Activated CD8-positive, alpha-beta memory T cell treated with anti-CD3 and anti-CD28 coated beads, Interleukin-2, amount 50 U/mL, for 48 hours (primary cell): ENCODE measurements around the gene ENTPD8.

Experiments used
- DNase-seq: peaks from one replicate; pipeline ENCODE4 v3.0.0-alpha.2; 2020

The ENTPD8 gene, protein sequence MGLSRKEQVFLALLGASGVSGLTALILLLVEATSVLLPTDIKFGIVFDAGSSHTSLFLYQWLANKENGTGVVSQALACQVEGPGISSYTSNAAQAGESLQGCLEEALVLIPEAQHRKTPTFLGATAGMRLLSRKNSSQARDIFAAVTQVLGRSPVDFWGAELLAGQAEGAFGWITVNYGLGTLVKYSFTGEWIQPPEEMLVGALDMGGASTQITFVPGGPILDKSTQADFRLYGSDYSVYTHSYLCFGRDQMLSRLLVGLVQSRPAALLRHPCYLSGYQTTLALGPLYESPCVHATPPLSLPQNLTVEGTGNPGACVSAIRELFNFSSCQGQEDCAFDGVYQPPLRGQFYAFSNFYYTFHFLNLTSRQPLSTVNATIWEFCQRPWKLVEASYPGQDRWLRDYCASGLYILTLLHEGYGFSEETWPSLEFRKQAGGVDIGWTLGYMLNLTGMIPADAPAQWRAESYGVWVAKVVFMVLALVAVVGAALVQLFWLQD

DNA sequence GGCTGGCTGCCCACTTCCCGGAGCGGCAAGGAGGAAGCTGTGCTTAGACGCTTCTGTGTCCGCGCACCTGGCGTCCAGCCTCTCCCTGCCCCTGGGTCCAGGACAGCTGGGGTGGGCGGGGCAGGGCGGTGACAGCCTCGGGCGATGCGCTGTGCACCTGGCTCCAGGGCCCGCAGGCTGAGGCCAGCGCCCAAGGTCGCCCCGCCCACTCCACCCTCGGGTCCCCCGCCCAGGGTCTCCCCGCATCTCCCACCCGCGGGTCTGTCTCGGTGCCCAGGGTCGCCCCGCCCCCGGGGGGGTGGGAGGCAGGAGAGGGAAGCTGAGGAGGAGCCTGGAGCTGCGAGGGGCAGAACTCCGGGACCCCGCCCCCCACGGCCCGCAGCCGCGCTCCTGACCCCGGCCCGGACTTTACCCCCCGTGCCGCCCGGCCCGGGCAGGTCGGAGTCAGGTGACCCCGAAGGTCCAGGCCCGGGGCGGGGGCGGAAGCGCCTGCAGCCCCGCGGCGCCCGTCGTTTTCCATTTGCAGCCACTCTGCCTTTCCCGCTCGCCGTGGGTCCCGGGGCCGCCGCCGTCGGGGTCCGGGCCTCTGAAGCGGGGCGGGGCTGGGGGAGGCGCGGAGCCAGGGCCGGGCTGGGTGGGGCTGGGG is at the start of gene ENTPD8:
TSS of gene ENTPD8 (minus strand) at position 69 of the 646 bp plus-strand sequence. CDS start 3,072 bp downstream, outside the sequence.
- DNase-seq, result no peak

DNA sequence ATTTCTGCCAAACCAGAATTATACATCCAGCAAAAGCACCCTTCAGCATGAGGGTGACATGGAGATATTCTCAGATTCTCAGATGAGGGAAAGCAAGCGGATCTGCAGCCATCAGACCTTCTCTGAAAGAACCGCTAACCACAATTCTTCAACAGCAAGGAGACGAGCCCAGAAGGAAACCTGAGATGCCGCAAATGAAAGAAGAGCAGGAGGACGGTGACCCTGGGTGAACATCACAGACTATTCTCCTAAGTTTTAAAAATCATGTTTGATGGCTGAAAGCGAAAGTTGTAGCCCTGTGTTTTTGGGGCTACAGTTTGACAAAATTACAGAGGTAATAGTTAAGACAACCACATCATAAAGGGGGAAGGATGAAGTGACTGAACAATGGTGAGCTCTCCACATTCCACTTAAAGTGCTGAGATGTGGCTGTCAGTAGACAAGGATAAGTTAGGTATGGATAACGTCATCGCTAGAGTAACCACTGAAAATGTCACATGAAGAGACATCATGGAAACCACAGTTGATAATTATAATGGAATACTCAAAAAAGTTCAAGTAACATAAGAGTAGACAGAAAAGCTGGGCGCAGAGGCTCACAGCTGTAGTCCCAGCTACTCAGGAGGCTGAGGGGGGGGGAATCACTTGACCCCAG is 49.5 kb upstream of the ENTPD8 start:
- DNase-seq, result no peak

DNA sequence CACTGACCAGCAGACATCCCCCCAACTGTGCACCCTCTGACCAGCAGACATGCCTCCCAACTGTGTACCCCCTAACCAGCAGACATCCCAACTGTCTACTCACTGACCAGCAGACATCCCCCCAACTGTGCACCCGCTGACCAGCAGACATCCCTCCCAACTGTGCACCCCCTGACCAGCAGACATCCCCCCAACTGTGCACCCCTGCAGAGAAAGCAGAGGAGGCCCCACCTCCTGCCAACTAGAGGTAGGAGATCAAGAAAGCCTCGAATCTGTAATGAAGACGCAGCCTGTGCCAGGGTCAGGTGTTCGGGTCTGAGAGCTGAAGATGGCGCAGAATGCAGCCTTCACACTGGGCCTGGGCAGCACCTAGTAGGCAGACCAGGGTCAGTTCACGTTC is 47.7 kb upstream of the ENTPD8 start:
- no peak for DNase-seq

DNA sequence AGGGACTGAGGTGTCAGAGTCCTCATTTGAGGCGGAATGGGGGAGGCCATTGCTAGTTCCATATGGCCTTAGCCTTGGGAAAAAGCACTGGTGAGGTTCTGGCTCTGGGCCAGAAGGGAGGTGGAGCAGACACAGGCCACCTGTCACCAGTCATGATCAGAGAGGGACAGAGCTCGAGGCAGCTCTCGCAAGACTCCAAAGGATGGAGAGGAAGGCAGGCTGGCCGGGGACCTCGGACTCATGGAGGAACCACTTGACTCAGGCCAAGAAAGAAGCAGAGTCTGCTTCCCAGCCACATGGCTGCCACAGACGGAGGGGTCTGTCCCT is 47.1 kb upstream of the ENTPD8 start:
- no peak for DNase-seq

DNA sequence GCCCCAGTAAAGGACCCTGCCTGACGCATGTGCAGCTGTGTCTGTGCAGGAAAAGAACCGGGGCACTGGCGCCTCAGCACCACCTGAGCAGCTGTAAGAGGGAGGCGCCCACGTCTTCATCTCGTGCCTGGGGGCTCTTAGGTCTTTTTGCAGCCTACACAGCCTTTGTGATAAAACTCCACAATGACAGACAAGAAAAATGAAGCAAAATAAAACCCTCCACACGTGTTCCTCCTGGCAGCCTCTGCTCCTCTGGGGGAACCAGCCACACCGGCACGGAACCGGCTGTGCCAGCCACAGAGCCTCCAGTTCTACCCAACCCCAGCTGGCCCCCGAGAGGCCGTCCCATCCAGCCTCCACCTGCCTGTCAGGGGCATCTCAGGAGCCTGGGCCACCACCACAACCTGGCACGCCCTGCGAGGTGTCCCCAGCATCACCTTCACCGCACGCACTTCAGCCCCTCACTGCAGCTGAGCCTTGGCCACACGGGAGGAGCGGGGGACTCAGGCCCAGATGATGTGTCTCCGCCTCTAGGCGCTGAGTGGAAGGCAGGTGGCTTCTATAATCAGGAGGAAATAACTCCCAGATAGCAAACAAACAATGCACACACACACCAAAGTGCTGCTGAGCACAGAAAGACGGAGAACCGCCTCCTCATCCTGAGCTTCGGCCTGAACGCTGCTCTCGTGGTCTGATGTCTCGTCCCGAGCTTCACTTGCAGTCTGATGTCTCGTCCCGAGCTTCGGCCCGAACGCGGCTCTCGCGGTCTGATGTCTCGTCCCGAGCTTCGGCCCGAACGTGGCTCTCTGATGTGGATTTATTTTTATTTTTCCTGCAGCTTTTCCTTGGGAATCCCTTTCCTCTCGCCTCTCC is 46.5 kb upstream of the ENTPD8 start:
- DNase-seq, result no peak

DNA sequence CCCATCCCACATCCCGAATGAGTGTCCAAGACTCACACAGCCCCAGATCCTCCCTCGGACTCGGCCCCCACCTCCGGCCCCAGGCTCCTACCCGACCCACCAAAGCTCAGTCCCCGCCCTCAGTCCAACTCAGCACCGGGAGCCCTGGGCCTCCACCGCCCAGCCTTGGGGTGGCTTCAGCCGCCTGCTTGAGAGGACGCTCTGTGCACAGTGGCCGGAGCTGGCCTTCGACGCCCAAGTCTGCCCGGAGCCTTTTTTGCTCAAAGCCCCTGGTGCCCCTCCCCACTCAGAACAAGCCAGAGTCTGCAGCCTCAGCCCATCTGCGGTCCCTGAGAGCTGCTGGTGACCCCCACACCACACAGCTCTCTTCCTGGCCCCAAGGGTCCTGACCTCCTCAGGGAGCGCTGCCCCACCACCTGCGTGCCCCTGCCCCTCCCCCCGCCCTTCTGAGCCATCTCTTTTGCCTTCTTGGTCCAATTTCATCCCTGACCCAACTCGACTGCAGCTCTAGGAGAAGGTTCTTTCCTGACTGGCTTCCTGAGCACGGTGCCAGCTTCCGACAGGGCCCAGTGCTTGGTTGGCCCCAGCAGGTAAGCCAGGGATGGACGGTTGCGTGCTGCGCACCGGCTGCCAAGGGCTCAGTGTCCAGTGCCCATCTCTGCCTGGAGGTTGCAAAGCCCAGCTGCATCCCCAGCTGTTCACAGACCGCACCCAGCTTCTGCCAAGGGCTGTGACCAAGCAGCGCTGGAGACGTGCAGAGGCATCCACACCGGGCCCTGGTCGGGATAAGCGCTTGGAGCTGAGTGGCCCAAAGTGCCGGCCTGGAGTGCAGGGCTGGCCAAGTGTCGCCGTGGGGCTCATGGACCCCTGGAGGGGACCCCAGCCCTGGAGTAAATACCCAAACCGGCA is 45.6 kb upstream of the ENTPD8 start:
- no peak for DNase-seq

DNA sequence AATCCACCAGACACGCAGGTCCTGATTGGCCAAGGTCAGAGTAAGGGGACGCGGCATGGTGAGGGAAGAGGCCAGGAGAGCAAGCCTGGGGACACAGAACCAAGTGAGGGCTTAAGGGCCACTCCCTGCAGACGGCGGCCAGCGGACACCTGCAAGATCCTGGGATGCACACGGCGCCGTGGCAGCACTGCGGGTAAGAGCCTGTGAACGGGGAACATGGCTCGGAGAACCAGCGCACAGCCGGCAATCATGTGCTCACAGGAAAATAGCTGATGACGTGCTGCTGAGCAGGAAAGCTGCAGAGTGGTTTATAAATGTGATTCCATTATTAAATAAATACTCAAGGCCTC is 45.0 kb upstream of the ENTPD8 start:
- DNase-seq, result no peak

DNA sequence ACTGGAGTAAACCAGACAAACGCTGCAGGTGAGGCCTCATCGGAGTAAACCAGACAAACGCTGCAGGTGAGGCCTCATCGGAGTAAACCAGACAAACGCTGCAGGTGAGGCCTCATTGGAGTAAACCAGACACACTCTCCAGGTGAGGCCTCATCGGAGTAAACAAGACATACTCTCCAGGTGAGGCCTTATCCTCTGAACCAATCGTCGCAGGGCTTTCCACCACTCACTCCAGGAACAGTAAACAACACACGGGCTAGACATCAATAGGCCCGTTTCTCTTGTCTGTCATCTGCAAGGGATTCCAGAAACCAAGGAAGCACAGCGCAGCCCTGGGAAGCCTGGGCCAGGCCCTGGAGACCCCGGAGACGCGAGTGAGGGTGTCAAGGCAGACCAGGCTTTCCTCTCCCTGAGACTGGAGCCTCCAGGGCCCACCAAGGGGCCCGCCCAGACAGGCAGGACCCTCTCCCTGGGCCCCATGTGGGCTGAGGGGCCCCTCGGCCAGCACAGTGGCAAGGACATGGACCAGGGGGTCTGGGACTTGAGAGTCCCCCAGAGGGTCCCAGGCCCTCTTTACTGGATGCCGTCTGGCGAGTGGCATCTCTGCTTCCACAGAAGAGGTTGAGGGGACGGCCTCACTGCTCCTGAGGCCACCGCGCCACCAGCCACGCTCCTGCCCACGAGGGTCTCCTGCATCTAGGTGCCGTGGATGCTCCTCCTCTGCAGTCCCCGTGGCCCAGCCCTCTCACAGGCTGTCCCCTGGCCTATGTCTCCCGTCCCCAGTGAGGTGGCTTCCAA is 44.4 kb upstream of the ENTPD8 start:
- no peak for DNase-seq

DNA sequence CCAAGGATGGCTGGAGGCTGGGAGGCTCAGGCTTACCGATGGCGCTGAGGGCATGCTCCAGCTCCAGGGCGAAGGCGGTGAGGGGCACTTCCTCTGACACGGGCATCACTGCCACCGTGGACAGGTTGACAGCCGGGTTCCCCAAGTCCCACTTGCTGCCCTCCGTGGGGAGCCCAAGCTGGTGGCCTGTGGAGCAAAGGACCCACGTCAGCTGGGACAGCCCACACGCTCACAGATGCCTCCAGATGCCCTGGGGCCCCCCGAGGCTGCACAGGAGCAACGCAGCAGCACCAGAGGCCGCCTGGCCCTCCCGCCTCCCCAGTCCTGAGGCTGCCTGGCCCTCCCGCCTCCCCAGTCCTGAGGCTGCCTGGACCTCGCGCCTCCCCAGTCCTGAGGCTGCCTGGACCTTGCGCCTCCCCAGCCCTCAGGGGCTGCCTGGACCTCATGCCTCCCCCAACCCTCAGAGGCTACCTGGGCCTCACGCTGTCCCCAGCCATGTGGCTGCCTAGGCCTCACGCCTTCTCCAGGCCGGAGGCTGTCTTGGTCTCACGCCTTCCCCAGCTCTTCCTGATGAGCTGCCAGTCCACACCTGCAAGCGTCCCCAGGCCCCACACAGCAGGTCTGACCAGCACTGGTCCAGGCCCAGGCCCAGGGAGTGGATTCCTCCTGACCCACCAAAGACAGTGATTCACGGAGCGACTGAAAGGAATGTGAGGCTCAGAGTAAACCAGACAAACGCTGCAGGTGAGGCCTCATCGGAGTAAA is 43.6 kb upstream of the ENTPD8 start:
- no peak for DNase-seq

DNA sequence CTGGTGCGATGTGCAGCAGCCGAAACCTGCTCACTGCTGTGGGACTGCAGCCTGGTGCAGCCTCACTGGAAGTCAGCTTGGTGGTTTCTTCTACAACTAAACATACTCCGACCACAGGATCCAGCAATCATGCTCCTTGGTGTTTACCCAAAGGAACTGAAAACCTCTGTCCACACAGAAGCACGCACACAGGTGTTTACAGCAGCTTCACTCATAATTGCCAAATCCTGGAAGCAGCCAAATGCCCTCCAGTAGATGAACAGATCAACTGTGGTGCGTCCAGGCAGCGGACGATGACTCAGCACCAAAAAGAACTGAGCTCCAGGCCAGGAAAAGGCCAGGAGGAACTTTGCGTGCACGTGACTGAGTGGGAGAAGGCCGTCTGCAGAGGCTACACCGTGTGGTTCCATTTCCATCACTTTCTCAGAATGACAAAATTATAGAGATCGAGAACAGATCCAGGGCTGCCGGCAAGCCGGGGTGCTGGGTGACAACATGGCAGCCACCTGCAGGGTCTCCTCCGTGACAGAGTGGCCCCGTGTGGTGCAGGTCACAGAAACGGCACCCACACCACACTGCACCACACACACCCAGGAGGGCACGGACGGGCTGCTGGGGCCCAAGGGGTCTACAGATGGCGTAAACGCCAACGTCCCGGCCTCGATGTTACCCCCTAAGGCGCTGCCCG is 41.1 kb upstream of the ENTPD8 start:
- DNase-seq, result no peak

DNA sequence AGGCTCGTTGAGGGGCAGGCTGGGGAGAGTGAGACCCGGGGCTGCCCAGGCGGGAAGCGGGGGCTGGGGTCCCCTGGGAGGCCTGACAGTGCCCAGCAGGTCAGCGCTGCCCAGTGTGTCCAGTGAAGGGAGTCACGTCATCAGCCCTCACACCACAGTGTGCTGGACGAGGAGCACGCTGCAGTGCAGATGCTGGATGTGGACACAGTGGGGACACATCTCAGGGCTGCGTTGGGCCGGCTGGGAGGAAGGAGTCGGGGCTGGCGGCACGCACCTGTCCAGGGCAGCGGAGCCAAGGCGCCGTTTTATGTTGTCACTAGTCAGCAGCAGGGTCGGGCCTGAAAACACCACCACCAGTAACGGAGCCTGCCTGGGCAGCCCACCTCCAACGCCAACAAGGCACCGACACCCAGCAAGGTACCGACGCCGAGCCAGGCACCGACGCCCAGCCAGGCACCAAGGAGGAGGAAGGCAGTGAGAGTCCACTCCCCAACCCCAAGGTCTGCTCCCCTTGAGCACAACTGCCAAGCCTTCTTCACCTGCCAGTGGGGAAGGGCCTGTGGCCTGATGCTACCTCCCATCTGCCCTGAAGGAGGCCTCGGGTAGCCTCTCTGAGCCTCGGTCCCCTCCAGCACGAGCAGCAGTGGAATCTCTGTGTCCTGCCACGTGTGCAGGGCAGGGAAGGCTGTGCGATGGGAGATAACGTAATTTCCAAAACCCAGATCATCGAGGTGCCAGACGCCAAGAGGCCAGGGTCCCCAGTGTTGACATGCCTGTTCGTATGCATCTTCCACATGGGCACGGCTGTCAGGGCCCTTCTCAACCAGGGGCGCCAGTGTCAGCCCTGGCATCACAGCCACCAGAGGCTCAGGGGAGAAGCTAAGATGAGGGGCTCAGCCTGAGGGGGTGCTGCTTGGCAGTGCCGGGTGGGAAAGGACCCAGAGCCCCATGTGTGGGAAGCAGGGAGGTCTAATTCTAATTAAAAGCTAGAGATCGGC is 39.8 kb upstream of the ENTPD8 start:
- DNase-seq, result no peak

DNA sequence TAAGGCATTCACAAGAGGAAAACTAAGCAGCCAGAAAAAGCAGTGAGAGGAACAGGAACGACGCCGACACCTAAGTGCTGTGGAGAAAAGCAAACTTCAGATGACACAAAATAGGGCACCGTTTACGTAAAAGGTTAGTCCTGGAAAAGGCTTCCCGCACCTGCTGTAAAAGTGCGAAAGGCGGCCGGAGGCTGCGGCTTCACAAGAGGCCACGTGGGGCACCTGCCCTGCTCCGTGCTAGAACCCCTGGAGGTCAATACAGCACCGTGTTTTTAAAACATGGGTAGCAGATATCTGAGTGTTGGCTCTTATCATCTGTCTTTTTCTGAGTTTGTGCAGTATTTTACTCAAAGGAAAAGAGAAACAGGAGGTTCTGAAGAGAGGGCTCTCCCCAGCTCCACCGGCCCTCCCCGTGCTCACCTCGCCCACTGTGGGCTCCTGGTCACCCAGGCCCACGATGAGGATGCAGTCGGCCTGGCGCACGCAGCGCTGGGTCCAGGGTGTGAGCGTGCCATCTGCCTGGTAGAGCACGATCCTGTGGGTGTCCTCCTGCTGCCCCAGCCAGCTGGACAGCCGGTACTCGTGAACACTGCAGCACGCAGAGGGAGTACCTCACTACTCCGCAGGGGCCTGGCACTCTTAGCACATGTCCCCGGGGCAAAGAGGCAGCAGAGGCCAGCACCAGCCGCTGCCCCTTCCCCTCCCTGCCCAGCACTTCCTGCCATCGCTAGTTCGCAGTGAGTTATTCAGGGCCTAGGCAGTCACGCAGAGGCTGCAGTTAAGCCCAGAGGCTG is 38.9 kb upstream of the ENTPD8 start:
- no peak for DNase-seq

DNA sequence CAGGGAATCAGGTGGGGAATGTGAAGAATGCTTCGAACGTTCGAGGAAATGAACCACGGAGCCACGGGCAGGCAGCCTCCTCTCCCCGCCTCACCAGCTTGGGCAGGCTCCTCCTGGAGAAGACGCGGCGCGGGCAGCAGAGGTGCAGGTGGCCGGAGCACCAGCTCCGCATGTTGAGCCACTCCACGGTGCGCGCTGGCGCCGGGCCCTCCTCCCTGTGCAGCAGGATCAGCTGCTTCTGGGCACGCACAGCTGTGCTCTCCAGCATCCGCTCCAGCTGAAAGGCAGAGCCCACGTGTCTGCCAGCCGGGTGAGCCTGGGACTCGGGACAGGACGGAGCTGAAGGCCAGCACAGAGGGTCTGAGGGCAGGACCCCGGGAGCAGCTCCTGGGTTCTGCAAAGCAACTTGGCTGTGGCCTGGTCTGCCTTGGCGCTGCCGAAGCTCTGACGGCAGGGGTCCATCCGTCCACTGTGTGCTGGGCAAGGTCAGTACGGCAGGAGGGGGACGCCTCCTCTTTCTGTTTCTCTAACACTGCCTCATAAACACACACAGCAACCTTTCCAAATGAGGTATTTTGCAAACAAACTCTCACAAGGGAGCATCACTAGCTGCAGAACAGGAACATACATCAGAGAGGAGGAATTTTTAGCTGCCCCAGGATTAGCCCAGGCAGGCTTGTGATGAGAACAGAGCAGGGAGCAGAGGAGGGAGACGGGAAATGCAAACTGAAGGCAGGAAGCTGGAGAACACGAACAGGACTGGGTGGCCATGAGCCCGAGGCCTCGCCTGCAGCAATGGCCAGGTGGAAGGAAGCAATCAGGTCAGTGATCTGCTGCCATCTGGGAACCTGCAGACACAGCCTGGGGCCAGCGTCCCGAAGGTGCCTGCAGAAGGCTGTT is 38.1 kb upstream of the ENTPD8 start:
- DNase-seq, result no peak

DNA sequence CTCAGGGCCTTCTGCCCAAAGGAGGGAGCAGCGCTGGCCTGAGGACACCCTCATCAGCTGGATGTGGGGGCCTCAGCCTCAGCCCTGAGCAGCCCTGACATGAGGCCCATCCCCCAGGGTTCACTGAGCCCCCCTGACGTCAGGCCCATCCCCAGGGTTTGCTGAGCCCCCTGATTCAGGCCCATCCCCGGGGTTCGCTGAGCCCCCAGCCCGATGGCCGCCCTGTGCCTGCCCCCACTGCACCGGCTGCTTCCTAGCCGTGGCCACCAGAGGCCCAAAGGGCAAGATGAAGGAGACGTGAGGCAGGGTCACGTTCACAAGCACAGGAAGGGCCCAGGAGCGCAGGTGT is 37.4 kb upstream of the ENTPD8 start:
- DNase-seq, result no peak

DNA sequence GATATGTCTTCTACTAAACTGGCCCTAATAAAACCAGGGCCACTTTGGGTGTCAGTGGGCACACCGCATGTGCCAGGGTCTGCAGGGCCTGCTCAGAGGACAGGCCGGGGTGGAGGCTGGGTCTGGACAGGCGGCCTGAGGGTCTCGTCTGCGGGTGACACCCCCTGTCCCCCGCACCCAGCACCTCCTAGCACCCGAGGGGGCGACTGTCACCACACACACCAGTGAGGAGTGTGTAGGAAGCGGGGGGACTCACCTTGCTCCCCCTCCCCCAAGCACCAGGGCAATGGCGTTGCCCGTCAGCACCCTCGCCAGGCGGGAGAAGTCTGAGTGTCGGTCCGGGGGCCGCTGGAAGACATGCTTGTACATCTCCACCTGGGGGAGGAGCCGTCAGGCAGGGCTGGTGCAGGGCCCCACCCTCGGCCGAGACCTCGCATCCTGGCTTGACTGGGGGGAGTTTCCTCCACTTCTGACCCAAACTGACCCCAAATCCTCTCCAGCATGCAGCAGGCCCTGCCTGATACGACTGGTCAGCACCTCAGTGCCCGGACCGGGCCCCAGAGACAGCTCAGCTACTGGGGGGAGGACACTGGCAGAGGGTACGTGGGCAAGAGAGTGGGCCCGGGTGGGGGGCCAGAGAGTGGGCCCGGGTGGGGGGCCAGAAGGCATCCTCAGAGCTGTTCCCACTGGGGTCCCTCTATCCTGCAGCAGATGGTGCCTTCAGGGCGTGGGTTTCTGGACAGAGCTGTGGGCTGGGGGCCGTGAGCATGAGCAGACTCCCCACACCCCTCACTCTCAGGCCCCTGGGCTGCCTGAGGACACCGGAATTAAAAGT is 36.8 kb upstream of the ENTPD8 start:
- DNase-seq, result no peak

DNA sequence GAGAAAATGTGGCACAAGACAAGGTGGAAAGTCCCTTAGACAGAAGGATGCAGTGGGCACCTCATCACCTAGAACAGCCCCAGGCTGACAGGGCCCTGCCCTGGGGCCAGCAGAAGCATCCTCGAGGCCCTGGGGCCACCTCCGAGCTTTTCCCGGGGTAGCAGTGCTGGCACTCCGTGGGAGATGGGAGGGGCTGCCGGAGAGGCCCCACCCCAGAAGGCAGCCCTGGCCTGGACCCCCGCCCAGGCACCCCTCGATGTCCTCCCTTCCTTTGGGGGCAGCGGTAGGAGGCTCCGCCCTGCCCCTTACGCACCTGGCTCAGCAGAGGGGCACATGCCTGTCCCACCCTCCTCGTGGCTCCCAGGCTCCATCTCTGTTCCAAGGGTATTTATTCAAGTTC is 35.7 kb upstream of the ENTPD8 start:
- DNase-seq, result no peak
